Smooth muscle cell (in vitro differentiated cells): ENCODE measurements around the gene WDR26. TPM values are rescaled to one million over a fixed set of nuclear protein-coding genes. Genes with fewer than 3 reads are reported as not detected.
A peak's percentile ranks its signal among the peaks of the same experiment; 100 is the strongest.

Source experiments
- DNase-seq: peaks from one replicate; lab custom pipeline; 2025; ENCODE audit not compliant: unreplicated experiment; lab: John Stamatoyannopoulos, UW
- H2AFZ ChIP-seq: fragments of 200-600 bp; sonication (generic); 2 replicates; pipeline ENCODE4 v1.6.0; 2016; ENCODE audit warnings: antibody characterized with exemption, low read depth, mild to moderate bottlenecking
- H3F3A ChIP-seq: fragments of 200-600 bp; sonication (generic); 2 replicates; pipeline ENCODE4 v1.6.0; 2017; ENCODE audit warnings: antibody characterized with exemption, low read depth
- H3K27ac ChIP-seq: fragments of 200-600 bp; sonication (generic); 2 replicates; pipeline ENCODE4 v1.5.1; 2016; ENCODE audit warnings: low read depth, mild to moderate bottlenecking
- H3K27me3 ChIP-seq: fragments of 200-600 bp; sonication (generic); 2 replicates; pipeline ENCODE4 v1.6.1; 2016; ENCODE audit warnings: low read depth, mild to moderate bottlenecking
- H3K36me3 ChIP-seq: fragments of 200-600 bp; sonication (generic); 2 replicates; pipeline ENCODE4 v1.5.1; 2016; ENCODE audit warnings: low read depth
- H3K4me1 ChIP-seq: fragments of 200-600 bp; sonication (generic); 2 replicates; pipeline ENCODE4 v1.5.1; 2016; ENCODE audit warnings: low read depth
- H3K4me2 ChIP-seq: fragments of 200-600 bp; sonication (generic); 2 replicates; pipeline ENCODE4 v1.6.0; 2016; ENCODE audit warnings: mild to moderate bottlenecking
- H3K4me3 ChIP-seq: fragments of 200-600 bp; sonication (generic); 2 replicates; pipeline ENCODE4 v1.5.1; 2016; ENCODE audit warnings: mild to moderate bottlenecking
- H3K79me2 ChIP-seq: fragments of 200-600 bp; sonication (generic); 2 replicates; pipeline ENCODE4 v1.6.0; 2016; ENCODE audit warnings: low read depth, mild to moderate bottlenecking
- H3K9ac ChIP-seq: fragments of 200-600 bp; sonication (generic); 2 replicates; pipeline ENCODE4 v1.6.0; 2016; ENCODE audit warnings: low read depth
- H3K9me3 ChIP-seq: fragments of 200-600 bp; sonication (generic); replicated peaks from 2 replicates; pipeline ENCODE4 v1.5.1; 2016; ENCODE audit warnings: low read depth
- H4K20me1 ChIP-seq: fragments of 200-600 bp; sonication (generic); 2 replicates; pipeline ENCODE4 v1.6.0; 2016; ENCODE audit warnings: low read depth
- WGBS: methylation state at CpG from one replicate; pipeline ENCODE4 v1.1.7; 2016; ENCODE audit warnings: low lambda C conversion rate; 5-methylcytosine and 5-hydroxymethylcytosine counted together
- polyA plus RNA-seq: library from polyadenylated mRNA; unstranded; fragments of >200 nt; fragmentation: Nextera tagmentation; extraction: Ambion mirVana; gene quantifications from 2 replicates; pipeline ENCODE4 v1.2.1, GENCODE V29; 2016
- total RNA-seq: library from RNA; depleted of rRNA; stranded (reverse); fragments of >200 nt; gene quantifications from 2 replicates; pipeline ENCODE4 v1.2.3, GENCODE V29; 2014
- TF ChIP-seq, protein P1 (sequence below): fragments of 200-600 bp; sonication (generic); IDR thresholded peaks from 2 replicates; pipeline ENCODE4 v1.5.1; 2017; ENCODE audit warnings: borderline replicate concordance, mild to moderate bottlenecking, antibody characterized with exemption; ENCODE audit not compliant: insufficient read depth, poor library complexity, severe bottlenecking

WDR26 gene
- total and polyA plus RNA-seq, 2 experiments from 2014 or later: 8.6 to 81.4 TPM

- TF ChIP-seq, protein P1, sequence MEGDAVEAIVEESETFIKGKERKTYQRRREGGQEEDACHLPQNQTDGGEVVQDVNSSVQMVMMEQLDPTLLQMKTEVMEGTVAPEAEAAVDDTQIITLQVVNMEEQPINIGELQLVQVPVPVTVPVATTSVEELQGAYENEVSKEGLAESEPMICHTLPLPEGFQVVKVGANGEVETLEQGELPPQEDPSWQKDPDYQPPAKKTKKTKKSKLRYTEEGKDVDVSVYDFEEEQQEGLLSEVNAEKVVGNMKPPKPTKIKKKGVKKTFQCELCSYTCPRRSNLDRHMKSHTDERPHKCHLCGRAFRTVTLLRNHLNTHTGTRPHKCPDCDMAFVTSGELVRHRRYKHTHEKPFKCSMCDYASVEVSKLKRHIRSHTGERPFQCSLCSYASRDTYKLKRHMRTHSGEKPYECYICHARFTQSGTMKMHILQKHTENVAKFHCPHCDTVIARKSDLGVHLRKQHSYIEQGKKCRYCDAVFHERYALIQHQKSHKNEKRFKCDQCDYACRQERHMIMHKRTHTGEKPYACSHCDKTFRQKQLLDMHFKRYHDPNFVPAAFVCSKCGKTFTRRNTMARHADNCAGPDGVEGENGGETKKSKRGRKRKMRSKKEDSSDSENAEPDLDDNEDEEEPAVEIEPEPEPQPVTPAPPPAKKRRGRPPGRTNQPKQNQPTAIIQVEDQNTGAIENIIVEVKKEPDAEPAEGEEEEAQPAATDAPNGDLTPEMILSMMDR: no peak
- Histone ChIP-seq H3K9me3 (no peaks in the 10 kb centered on the region), H3K27me3 (no peaks in the 10 kb centered on the region), H3K27ac (peak overlapping the region; percentile 0), H3F3A (no peaks in the 10 kb centered on the region), H3K4me2 (no peak overlapping the region), H4K20me1 (no peaks in the 10 kb centered on the region), H3K9ac (no peak overlapping the region), H3K36me3 (no peaks in the 10 kb centered on the region), H3K4me1 (peaks cover 4% of the 10 kb centered on the region), H2AFZ (no peak overlapping the region), H3K4me3 (no peak overlapping the region), H3K79me2 (no peaks in the 10 kb centered on the region)
- WGBS: 89% methylated on average over 7 of the region's 7 CpGs
- DNase-seq: no peak
These were observed 16.2 kb upstream of the WDR26 start for GRCh38 chr1:224450561-224451350.

DNA sequence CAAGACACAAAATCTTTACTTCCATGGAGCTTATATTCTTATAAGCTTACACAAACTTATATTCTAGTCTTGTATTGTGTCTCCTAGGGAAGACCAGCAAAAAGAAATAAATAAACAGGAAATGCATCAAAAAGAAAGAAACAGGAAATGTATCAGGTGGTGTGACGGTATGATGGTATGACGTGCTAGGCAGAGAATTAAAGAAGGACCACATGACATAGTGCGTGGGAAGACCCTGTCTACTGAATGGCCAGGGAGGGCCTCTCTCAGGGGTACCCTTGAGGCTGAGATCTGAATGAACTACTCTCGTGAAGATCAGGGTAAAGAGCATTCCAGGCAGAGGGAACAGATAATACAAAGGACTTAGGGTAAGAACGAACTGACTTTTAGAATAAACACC, 15.6 kb upstream of the WDR26 start:
- Histone ChIP-seq H3F3A (no peaks in the 10 kb centered on the region), H3K9me3 (no peaks in the 10 kb centered on the region), H3K4me2 (no peak overlapping the region), H3K79me2 (no peaks in the 10 kb centered on the region), H3K27me3 (no peaks in the 10 kb centered on the region), H3K27ac (no peak overlapping the region), H2AFZ (no peak overlapping the region), H3K36me3 (no peaks in the 10 kb centered on the region), H3K9ac (no peak overlapping the region), H3K4me1 (peaks cover 4% of the 10 kb centered on the region), H4K20me1 (no peaks in the 10 kb centered on the region), H3K4me3 (no peak overlapping the region)
- no peak for DNase-seq
- 79% methylated on average over 5 of the region's 5 CpGs for WGBS
- TF ChIP-seq, protein P1: no peak

DNA sequence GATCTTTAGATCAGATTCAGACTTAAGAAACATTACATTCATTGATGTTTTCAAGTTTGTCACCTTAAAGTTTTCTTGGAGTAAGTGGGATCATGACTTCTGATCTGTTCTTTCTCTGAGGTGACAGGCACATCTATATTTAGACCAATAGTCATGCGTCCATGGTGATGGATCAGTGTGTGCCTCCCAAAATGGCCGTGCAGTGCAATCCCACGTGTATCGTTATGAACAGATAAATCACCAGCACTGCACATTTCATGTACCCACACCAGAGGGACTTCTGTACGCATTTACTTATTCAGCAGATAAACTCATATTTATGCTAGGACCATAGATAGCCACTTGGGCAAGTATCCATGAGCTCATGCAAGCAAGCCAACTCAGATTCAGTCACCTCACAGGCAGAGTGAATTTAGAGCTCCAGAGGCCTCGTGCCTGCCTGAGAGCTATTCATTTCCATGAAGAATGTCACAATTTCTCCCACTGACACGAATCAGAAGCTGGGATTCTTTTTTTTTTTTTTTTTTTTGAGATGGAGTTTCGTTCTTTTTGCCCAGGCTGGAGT, 13.9 kb upstream of the WDR26 start:
- no peak for DNase-seq
- no peaks in the 10 kb centered on the region for H3K36me3 ChIP-seq
- H3K4me3 ChIP-seq: no peak overlapping the region
- H2AFZ ChIP-seq: no peak overlapping the region
- peaks cover 4% of the 10 kb centered on the region for H3K4me1 ChIP-seq
- 94% methylated on average over 8 of the region's 8 CpGs for WGBS
- TF ChIP-seq, protein P1: no peak
- H3F3A ChIP-seq: no peaks in the 10 kb centered on the region
- H3K9ac ChIP-seq: no peak overlapping the region
- no peak overlapping the region for H3K27ac ChIP-seq
- no peaks in the 10 kb centered on the region for H3K9me3 ChIP-seq
- H3K27me3 ChIP-seq: no peaks in the 10 kb centered on the region
- no peaks in the 10 kb centered on the region for H4K20me1 ChIP-seq
- no peak overlapping the region for H3K4me2 ChIP-seq
- H3K79me2 ChIP-seq: no peaks in the 10 kb centered on the region

DNA sequence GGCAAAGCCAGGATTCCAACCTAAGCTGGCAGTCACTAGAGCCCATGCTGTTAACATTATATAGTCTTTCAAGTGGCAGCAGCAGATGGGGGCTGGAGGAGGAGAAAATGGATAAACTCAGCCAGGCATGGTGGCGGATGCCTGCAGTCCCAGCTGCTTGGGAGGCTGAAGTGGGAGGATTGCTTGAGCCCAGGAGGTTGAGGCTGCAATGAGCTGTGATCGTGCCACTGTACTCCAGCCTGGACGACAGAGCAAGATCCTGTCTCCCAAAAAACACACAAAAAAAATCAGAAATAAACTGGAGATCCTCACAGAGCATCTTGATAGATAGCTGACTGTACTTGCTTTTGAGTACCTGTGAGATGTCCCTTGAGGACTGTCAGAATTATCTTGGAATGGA, 13.4 kb upstream of the WDR26 start:
- Histone ChIP-seq H3K36me3 (no peaks in the 10 kb centered on the region), H3K27ac (no peak overlapping the region), H2AFZ (no peak overlapping the region), H3K27me3 (no peaks in the 10 kb centered on the region), H3K79me2 (no peaks in the 10 kb centered on the region), H3K4me3 (no peak overlapping the region), H3K4me1 (peaks cover 4% of the 10 kb centered on the region), H3K4me2 (no peak overlapping the region), H3K9me3 (no peaks in the 10 kb centered on the region), H3F3A (no peaks in the 10 kb centered on the region), H3K9ac (no peak overlapping the region), H4K20me1 (no peaks in the 10 kb centered on the region)
- DNase-seq: no peak
- TF ChIP-seq, protein P1: no peak
- WGBS: 97% methylated on average over 3 of the region's 3 CpGs
